Osteoblast (primary cell): ENCODE measurements around the gene PPM1L. TPM values are rescaled to one million over a fixed set of nuclear protein-coding genes. Genes with fewer than 3 reads are reported as not detected.

Experiments
- DNase-seq: peaks from one replicate; pipeline ENCODE4 v3.0.0; 2011; ENCODE audit warnings: low spot score, mixed read lengths; ENCODE audit not compliant: insufficient read length; ENCODE audit errors: missing footprints
- H2AFZ ChIP-seq: 2 replicates; pipeline ENCODE4 v1.6.0; 2011; ENCODE audit warnings: mild to moderate bottlenecking, low read length
- H3K27ac ChIP-seq: 2 replicates; pipeline ENCODE4 v1.5.1; 2011; ENCODE audit warnings: mild to moderate bottlenecking, low read depth, low read length, moderate library complexity
- H3K27me3 ChIP-seq: 2 replicates; pipeline ENCODE4 v1.6.0; 2012; ENCODE audit warnings: mild to moderate bottlenecking, control low read depth, inconsistent platforms, low read length, moderate library complexity; ENCODE audit not compliant: insufficient read depth
- H3K36me3 ChIP-seq: 2 replicates; pipeline ENCODE4 v1.5.1; 2011; ENCODE audit warnings: mild to moderate bottlenecking, low read length, control low read depth, moderate library complexity; ENCODE audit not compliant: insufficient read depth
- H3K4me1 ChIP-seq: 2 replicates; pipeline ENCODE4 v1.5.1; 2011; ENCODE audit warnings: mild to moderate bottlenecking, low read length, control low read depth, moderate library complexity; ENCODE audit not compliant: insufficient read depth
- H3K4me2 ChIP-seq: 2 replicates; pipeline ENCODE4 v1.6.0; 2011; ENCODE audit warnings: mild to moderate bottlenecking, low read length; ENCODE audit not compliant: insufficient read depth
- H3K4me3 ChIP-seq: fragments of 200-600 bp; sonication (generic); 3 replicates; pipeline ENCODE4 v1.5.1; 2012; ENCODE audit warnings: mild to moderate bottlenecking, low read length, inconsistent platforms; ENCODE audit not compliant: insufficient read depth
- H3K79me2 ChIP-seq: 2 replicates; pipeline ENCODE4 v1.6.0; 2012; ENCODE audit warnings: mild to moderate bottlenecking, low read length, control low read depth, inconsistent platforms; ENCODE audit not compliant: insufficient read depth
- H3K9me3 ChIP-seq: 2 replicates; pipeline ENCODE4 v1.5.1; 2011; ENCODE audit warnings: low read depth, low read length, control low read depth
- H4K20me1 ChIP-seq: 2 replicates; pipeline ENCODE4 v1.6.0; 2012; ENCODE audit warnings: mild to moderate bottlenecking, low read length, control low read depth; ENCODE audit not compliant: insufficient read depth
- CTCF ChIP-seq: IDR thresholded peaks from 2 replicates; pipeline ENCODE4 v1.5.1; 2011; ENCODE audit warnings: mild to moderate bottlenecking, low read depth, low read length, moderate library complexity; ENCODE audit errors: extremely low read depth
- total RNA-seq: library from RNA; depleted of rRNA; stranded (reverse); fragments of >200 nt; gene quantifications from 2 replicates; pipeline ENCODE4 v1.2.3, GENCODE V29; 2012

The PPM1L gene
- total RNA-seq, 1 donor: 4.3 TPM

GRCh38 chr3:160793722-160794252 lies 37.8 kb downstream of the PPM1L start:
- Histone ChIP-seq H3K9me3 (no peaks in the 10 kb centered on the region), H3K36me3 (no peaks in the 10 kb centered on the region), H2AFZ (no peak overlapping the region), H3K79me2 (no peaks in the 10 kb centered on the region), H3K27ac (no peak overlapping the region), H4K20me1 (no peaks in the 10 kb centered on the region), H3K27me3 (no peaks in the 10 kb centered on the region), H3K4me3 (no peak overlapping the region), H3K4me1 (no peaks in the 10 kb centered on the region), H3K4me2 (no peak overlapping the region)
- no peak for TF ChIP-seq CTCF
- no peak for DNase-seq

GRCh38 chr3:160796089-160796812 lies 40.2 kb downstream of the PPM1L start:
- no peak overlapping the region for H3K4me3 ChIP-seq
- H3K4me2 ChIP-seq: no peak overlapping the region
- no peaks in the 10 kb centered on the region for H3K27me3 ChIP-seq
- no peak overlapping the region for H2AFZ ChIP-seq
- no peak for DNase-seq
- TF ChIP-seq CTCF: no peak
- no peaks in the 10 kb centered on the region for H4K20me1 ChIP-seq
- no peaks in the 10 kb centered on the region for H3K4me1 ChIP-seq
- no peaks in the 10 kb centered on the region for H3K36me3 ChIP-seq
- H3K27ac ChIP-seq: no peak overlapping the region
- no peaks in the 10 kb centered on the region for H3K9me3 ChIP-seq
- H3K79me2 ChIP-seq: no peaks in the 10 kb centered on the region

- TF ChIP-seq CTCF: no peak
- no peak overlapping the region for H3K4me3 ChIP-seq
- no peaks in the 10 kb centered on the region for H3K36me3 ChIP-seq
- H3K79me2 ChIP-seq: no peaks in the 10 kb centered on the region
- H3K4me2 ChIP-seq: no peak overlapping the region
- no peaks in the 10 kb centered on the region for H3K9me3 ChIP-seq
- no peak overlapping the region for H3K27ac ChIP-seq
- H3K27me3 ChIP-seq: no peaks in the 10 kb centered on the region
- no peaks in the 10 kb centered on the region for H4K20me1 ChIP-seq
- H3K4me1 ChIP-seq: peaks cover 3% of the 10 kb centered on the region
- no peak overlapping the region for H2AFZ ChIP-seq
- DNase-seq: no peak
Measured at GRCh38 chr3:160796813-160797164, 40.8 kb downstream of the PPM1L start.

- no peak for TF ChIP-seq CTCF
- H3K4me1 ChIP-seq: peaks cover 6% of the 10 kb centered on the region
- no peaks in the 10 kb centered on the region for H3K36me3 ChIP-seq
- no peak for DNase-seq
- H3K27ac ChIP-seq: no peak overlapping the region
- H2AFZ ChIP-seq: no peak overlapping the region
- H4K20me1 ChIP-seq: no peaks in the 10 kb centered on the region
- no peak overlapping the region for H3K4me3 ChIP-seq
- H3K4me2 ChIP-seq: no peak overlapping the region
- H3K27me3 ChIP-seq: no peaks in the 10 kb centered on the region
- H3K79me2 ChIP-seq: no peaks in the 10 kb centered on the region
- no peaks in the 10 kb centered on the region for H3K9me3 ChIP-seq
Measured at GRCh38 chr3:160797356-160797755, 41.3 kb downstream of the PPM1L start.
